ENCODE measurements around the gene WWOX. TPM values are rescaled to one million over a fixed set of nuclear protein-coding genes. Genes with fewer than 3 reads are reported as not detected.

WWOX gene
- total and polyA plus RNA-seq, 2 experiments from 2014 or later: 22.1 to 123 TPM

- DNase-seq (ENCODE audit: low read depth in 1 of 2, low spot score in 1 of 2): no peak
- Histone ChIP-seq H3K4me3 (no peak overlapping the region), H3K4me1 (ENCODE audit: low read depth) (no peaks in the 10 kb centered on the region)
Observed at GRCh38 chr16:78877114-78877655, 777.7 kb downstream of the WWOX start.

DNA sequence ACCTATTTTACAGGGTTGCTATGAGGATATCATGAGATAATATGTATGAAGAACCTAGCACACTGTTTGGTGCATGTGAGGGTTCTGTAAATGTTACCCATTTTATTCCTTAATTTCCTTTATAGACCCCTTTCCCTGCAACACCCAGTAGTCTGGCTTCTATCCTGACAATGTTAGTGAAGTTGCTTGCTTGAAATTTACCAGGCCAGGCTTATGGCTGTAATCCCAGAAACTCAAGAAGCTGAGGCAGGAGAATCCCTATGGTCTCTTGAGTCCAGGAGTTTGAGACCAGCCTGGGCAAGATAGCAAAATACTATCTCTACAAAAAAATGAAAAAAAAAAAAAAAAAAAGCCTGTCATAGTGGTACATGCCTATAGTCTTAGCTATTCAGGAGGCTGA, 779.1 kb downstream of the WWOX start:
- Histone ChIP-seq H3K27me3 (no peaks in the 10 kb centered on the region), H3K4me3 (no peak overlapping the region), H3K27ac (no peak overlapping the region), H3K4me1 (ENCODE audit: low read depth) (no peaks in the 10 kb centered on the region), H3K9me3 (ENCODE audit: low read depth) (no peaks in the 10 kb centered on the region), H3K36me3 (no peaks in the 10 kb centered on the region)
- TF ChIP-seq CTCF (IDR thresholded peaks at IDR 0.05; ENCODE audit: low read depth, low read length): no peak
- no peak for DNase-seq (ENCODE audit: low read depth in 1 of 2, low spot score in 1 of 2)

More at GRCh38 chr16:78877114-78877655, 777.7 kb downstream of the WWOX start:
- no peaks in the 10 kb centered on the region for H3K9me3 ChIP-seq (ENCODE audit: low read depth)
- no peak for TF ChIP-seq CTCF (IDR thresholded peaks at IDR 0.05; ENCODE audit: low read depth, low read length)
- H3K27ac ChIP-seq: no peak overlapping the region
- no peaks in the 10 kb centered on the region for H3K36me3 ChIP-seq
- H3K27me3 ChIP-seq: no peaks in the 10 kb centered on the region

DNA sequence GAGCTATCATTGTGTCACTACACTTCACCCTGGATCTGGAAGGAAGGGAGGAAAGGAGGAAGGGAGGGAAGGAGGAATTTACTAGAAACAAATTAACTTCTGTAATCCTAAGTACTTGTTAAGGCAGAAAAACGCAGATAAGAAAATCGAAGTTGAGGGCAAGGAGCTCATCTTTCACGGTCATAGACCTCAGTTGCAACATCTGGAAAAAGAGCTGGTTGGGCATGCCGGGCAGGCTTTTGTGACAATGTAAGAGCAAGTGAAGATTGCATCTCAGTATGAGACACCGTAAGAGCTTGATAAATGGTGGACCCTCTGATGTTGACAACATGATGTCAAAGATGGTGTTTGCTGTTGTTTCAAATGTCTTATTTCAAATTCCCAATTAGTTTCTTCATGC, 779.6 kb downstream of the WWOX start:
- no peaks in the 10 kb centered on the region for H3K4me1 ChIP-seq (ENCODE audit: low read depth)
- DNase-seq (ENCODE audit: low read depth in 1 of 2, low spot score in 1 of 2): no peak
- no peak overlapping the region for H3K4me3 ChIP-seq
- no peaks in the 10 kb centered on the region for H3K27me3 ChIP-seq
- TF ChIP-seq CTCF (IDR thresholded peaks at IDR 0.05; ENCODE audit: low read depth, low read length): no peak
- H3K27ac ChIP-seq: no peak overlapping the region
- no peaks in the 10 kb centered on the region for H3K9me3 ChIP-seq (ENCODE audit: low read depth)
- H3K36me3 ChIP-seq: no peaks in the 10 kb centered on the region

DNA sequence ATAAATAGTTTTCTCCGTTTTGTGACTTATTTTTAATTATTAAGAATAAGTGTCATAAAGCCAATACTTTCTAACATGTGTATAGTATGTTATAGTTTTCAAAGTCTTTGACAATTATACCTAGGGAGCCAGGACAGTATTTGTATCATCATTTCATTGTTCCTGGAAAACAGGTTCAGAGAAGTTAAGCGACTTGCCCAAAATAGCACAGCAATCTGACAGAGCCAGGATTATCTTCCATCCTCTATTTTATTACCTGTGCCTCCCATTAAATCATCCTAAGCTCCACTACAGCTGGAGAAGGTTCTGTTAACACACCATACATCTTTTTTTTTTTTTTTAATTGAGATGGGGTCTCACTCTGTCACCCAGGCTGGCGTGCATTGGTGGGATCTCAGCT, 782.7 kb downstream of the WWOX start:
- TF ChIP-seq CTCF (IDR thresholded peaks at IDR 0.05; ENCODE audit: low read depth, low read length): no peak
- Histone ChIP-seq H3K36me3 (no peaks in the 10 kb centered on the region), H3K9me3 (ENCODE audit: low read depth) (no peaks in the 10 kb centered on the region), H3K4me3 (no peak overlapping the region), H3K4me1 (ENCODE audit: low read depth) (no peaks in the 10 kb centered on the region), H3K27me3 (no peaks in the 10 kb centered on the region), H3K27ac (no peak overlapping the region)
- no peak for DNase-seq (ENCODE audit: low read depth in 1 of 2, low spot score in 1 of 2)

- Histone ChIP-seq H3K9me3 (ENCODE audit: low read depth) (no peaks in the 10 kb centered on the region), H3K4me3 (no peak overlapping the region), H3K27me3 (no peaks in the 10 kb centered on the region), H3K27ac (no peak overlapping the region), H3K36me3 (no peaks in the 10 kb centered on the region), H3K4me1 (ENCODE audit: low read depth) (no peaks in the 10 kb centered on the region)
- DNase-seq (ENCODE audit: low read depth in 1 of 2, low spot score in 1 of 2): no peak
- TF ChIP-seq CTCF (IDR thresholded peaks at IDR 0.05; ENCODE audit: low read depth, low read length): no peak
Observed at GRCh38 chr16:78882751-78883150, 783.3 kb downstream of the WWOX start.

- no peak for TF ChIP-seq CTCF (IDR thresholded peaks at IDR 0.05; ENCODE audit: low read depth, low read length)
- H3K36me3 ChIP-seq: no peaks in the 10 kb centered on the region
Observed at GRCh38 chr16:78884204-78884603, 784.8 kb downstream of the WWOX start.

More at GRCh38 chr16:78884204-78884603, 784.8 kb downstream of the WWOX start:
- no peak overlapping the region for H3K27ac ChIP-seq
- no peaks in the 10 kb centered on the region for H3K9me3 ChIP-seq (ENCODE audit: low read depth)
- H3K27me3 ChIP-seq: no peaks in the 10 kb centered on the region
- H3K4me1 ChIP-seq (ENCODE audit: low read depth): no peaks in the 10 kb centered on the region
- DNase-seq (ENCODE audit: low read depth in 1 of 2, low spot score in 1 of 2): no peak
- H3K4me3 ChIP-seq: no peak overlapping the region
